ENCODE measurements around the gene VPS4A. TPM values are rescaled to one million over a fixed set of nuclear protein-coding genes. Genes with fewer than 3 reads are reported as not detected.
A peak's percentile ranks its signal among the peaks of the same experiment; 100 is the strongest.
"Not testable (repeated sequence)": the region's sequence is repeated elsewhere in the genome, so short reads cannot be mapped to it uniquely, and the experiment has no call there.

Gene VPS4A
- total RNA-seq, 1 experiment from 2014 or later, result 31.4 TPM

DNA sequence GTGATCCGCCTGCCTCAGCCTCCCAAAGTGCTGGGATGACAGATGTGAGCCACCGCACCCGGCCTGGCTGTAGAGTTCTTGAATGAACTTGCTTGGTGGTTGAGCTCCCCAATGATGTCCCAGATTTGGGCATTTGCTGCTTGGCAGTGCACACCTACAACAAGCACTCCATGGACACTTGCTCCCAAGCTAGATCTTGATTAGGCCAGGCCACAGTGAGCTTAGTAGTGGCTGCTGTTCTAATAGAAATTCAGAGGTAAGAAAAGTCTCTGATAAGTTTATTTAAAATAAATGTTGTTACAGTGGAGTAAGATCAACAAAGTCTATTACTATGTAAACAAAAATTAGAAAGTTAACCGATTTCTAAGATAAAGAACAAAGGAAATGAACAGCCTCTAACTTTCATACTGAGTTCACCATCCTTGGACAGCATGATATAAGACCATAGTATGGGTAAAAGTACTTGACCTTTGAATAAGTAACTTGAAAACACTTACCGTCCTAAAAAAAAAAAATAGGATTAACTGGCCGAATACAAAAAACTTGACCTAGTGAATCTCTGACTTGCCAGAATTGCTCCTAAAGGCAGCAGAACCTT, 39.5 kb downstream of the VPS4A start:
- H3K27ac Mint-ChIP-seq (ENCODE audit: unreplicated experiment), result no peak overlapping the region
- no peaks in the 10 kb centered on the region for H3K9me3 Mint-ChIP-seq (ENCODE audit: low read depth, unreplicated experiment)
- no TSS peak for BruUV-seq (replicated peaks)
- no peak overlapping the region for H3K4me3 Mint-ChIP-seq (ENCODE audit: low read depth, unreplicated experiment)
- peaks cover 19% of the 10 kb centered on the region for H3K4me1 Mint-ChIP-seq (ENCODE audit: low read depth, unreplicated experiment)
- TF ChIP-seq, protein P1, sequence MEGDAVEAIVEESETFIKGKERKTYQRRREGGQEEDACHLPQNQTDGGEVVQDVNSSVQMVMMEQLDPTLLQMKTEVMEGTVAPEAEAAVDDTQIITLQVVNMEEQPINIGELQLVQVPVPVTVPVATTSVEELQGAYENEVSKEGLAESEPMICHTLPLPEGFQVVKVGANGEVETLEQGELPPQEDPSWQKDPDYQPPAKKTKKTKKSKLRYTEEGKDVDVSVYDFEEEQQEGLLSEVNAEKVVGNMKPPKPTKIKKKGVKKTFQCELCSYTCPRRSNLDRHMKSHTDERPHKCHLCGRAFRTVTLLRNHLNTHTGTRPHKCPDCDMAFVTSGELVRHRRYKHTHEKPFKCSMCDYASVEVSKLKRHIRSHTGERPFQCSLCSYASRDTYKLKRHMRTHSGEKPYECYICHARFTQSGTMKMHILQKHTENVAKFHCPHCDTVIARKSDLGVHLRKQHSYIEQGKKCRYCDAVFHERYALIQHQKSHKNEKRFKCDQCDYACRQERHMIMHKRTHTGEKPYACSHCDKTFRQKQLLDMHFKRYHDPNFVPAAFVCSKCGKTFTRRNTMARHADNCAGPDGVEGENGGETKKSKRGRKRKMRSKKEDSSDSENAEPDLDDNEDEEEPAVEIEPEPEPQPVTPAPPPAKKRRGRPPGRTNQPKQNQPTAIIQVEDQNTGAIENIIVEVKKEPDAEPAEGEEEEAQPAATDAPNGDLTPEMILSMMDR (IDR thresholded peaks at IDR 0.05; ENCODE audit: unreplicated experiment), result no peak
- peaks cover 24% of the 10 kb centered on the region for H3K36me3 Mint-ChIP-seq (ENCODE audit: insufficient read depth, unreplicated experiment)
- DNase-seq, result no peak
- intact Hi-C loops (cut with micrococcal nuclease; ENCODE audit: unreplicated experiment), result no loop called here
- CTCF ChIA-PET, result interaction anchor here (0.7 kb wide), 1 partner anchor 149 kb away, joined by 5 read pairs; no protein-coding TSS in a partner anchor
- H3K27me3 Mint-ChIP-seq (ENCODE audit: unreplicated experiment), result no peaks in the 10 kb centered on the region

DNA sequence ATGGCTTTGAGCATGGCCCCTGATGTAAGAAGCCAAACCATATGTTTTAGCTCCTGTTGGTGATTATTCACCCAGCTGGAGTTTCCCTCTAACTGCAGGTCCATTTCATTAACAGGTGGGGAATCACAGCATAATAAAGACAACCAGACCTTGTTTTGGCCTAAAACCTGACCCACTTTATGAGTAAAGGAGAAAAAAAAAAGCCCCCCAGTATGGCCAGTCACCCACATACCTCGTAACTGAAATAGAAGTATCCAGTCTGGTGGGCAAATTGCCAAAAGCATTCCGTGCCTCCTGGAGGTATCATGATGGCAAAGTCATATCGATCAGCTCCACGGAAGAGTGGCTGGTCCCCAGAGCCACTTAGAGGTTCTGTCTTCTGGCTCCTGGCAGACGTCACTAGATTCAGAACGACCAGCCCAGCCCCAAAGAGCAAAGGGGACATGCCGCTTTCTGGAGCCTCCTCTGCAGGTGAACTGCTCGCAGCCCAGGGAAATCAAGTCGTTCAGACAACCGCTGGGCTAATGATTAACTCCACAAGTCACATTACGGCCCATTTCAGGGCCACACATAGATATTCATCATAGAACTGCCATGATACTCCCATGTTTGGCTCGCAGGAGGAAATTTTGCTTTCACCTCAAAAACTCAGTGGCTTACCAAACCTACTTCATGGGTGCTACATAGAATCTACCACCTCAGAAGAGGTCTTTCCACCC, 40.3 kb downstream of the VPS4A start, which contains the start of gene TMED6:
TMED6 (minus strand) TSS at position 478 of the 719 bp plus-strand sequence; CDS start at position 445, 33 bp downstream.
- Mint-ChIP-seq H3K4me3 (ENCODE audit: low read depth, unreplicated experiment) (no peak within 1 kb of the TSS), H3K36me3 (ENCODE audit: insufficient read depth, unreplicated experiment) (peaks cover 28% of the 10 kb centered on the region), H3K9me3 (ENCODE audit: low read depth, unreplicated experiment) (no peaks in the 10 kb centered on the region), H3K27ac (ENCODE audit: unreplicated experiment) (no peak within 1 kb of the TSS), H3K4me1 (ENCODE audit: low read depth, unreplicated experiment) (peaks cover 19% of the 10 kb centered on the region), H3K27me3 (ENCODE audit: unreplicated experiment) (no peaks in the 10 kb centered on the region)
- CTCF ChIA-PET, result no interaction called here
- DNase-seq, result peak; percentile 21
- TF ChIP-seq, protein P1 (IDR thresholded peaks at IDR 0.05; ENCODE audit: unreplicated experiment), result no peak
- intact Hi-C loops (cut with micrococcal nuclease; ENCODE audit: unreplicated experiment), result no loop called here
- BruUV-seq (replicated peaks), result no TSS peak

DNA sequence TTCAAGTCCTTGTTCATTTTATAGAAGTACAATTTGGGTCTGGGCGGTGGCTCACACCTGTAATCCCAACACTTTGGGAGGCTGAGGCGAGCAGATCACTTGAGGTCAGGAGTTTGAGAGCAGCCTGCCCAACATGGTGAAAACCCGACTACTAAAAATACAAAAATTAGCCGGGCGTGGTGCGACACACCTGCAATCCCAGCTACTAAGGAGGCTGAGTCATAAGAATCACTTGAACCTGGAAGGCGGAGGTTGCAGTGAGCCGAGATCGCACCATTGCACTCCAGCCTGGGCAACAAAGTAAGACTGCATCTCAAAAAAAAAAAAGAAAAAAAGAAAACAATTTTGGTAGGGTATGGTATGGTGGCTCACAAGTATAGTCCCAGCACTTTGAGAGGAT, 48.9 kb downstream of the VPS4A start:
- H3K9me3 Mint-ChIP-seq (ENCODE audit: low read depth, unreplicated experiment); H3K27me3 Mint-ChIP-seq (ENCODE audit: unreplicated experiment); DNase-seq; intact Hi-C loops (cut with micrococcal nuclease; ENCODE audit: unreplicated experiment); H3K4me1 Mint-ChIP-seq (ENCODE audit: low read depth, unreplicated experiment); H3K27ac Mint-ChIP-seq (ENCODE audit: unreplicated experiment); BruUV-seq (replicated peaks); H3K4me3 Mint-ChIP-seq (ENCODE audit: low read depth, unreplicated experiment): not testable (repeated sequence)
- CTCF ChIA-PET, result interaction anchor here (0.7 kb wide), 1 partner anchor 105 kb away, joined by 3 read pairs; no protein-coding TSS in a partner anchor
- H3K36me3 Mint-ChIP-seq (ENCODE audit: insufficient read depth, unreplicated experiment), result peaks cover 25% of the 10 kb centered on the region

DNA sequence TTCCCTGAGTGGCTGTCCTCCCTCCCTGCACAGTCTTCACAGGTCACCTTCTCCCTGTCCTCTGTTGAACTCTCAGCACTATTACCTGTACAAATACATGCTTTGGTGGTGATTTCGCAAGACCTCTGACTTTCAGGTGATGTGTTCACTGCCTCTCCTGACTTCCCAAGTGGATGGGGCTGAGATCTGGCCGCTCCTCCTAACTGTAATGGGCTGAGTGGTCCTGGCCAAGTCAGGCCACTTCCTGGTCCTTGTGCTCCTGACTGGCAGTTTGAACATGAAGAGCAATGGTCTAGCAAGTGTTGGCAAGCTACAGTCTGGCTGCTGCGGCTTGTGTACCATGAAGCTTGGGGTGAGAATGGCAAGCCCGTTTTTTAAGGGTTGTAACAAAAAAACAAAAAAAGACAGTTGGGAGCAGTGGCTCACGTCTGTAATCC, 52.1 kb downstream of the VPS4A start:
- TF ChIP-seq, protein P1 (IDR thresholded peaks at IDR 0.05; ENCODE audit: unreplicated experiment), result no peak
- intact Hi-C loops (cut with micrococcal nuclease; ENCODE audit: unreplicated experiment), result no loop called here
- no TSS peak for BruUV-seq (replicated peaks)
- H3K27me3 Mint-ChIP-seq (ENCODE audit: unreplicated experiment), result no peaks in the 10 kb centered on the region
- H3K27ac Mint-ChIP-seq (ENCODE audit: unreplicated experiment), result no peak overlapping the region
- H3K4me1 Mint-ChIP-seq (ENCODE audit: low read depth, unreplicated experiment), result no peaks in the 10 kb centered on the region
- H3K36me3 Mint-ChIP-seq (ENCODE audit: insufficient read depth, unreplicated experiment), result peaks cover 34% of the 10 kb centered on the region
- H3K9me3 Mint-ChIP-seq (ENCODE audit: low read depth, unreplicated experiment), result no peaks in the 10 kb centered on the region
- DNase-seq, result no peak
- CTCF ChIA-PET, result no interaction called here
- no peak overlapping the region for H3K4me3 Mint-ChIP-seq (ENCODE audit: low read depth, unreplicated experiment)

DNA sequence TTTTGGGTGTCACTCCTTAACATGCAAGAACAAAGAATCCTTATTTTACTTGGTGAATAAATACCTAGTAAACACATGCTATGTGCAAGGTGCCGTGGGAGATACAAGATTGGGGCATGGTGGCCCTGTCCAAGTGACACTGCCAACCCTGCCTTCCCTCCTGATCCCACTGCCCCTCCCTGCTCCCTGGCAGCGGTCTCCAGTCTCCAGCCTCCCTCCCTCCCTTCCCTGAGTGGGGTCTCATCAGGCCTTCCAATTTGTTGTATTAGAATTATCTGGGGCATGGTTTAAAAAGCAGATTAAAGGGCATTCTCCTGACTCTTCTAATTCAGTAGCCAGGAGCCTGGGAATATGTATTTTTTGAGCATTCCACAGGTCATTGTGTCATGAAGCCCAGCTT, 52.9 kb downstream of the VPS4A start:
- Mint-ChIP-seq H3K4me3 (ENCODE audit: low read depth, unreplicated experiment) (no peak overlapping the region), H3K9me3 (ENCODE audit: low read depth, unreplicated experiment) (no peaks in the 10 kb centered on the region), H3K4me1 (ENCODE audit: low read depth, unreplicated experiment) (no peaks in the 10 kb centered on the region), H3K27me3 (ENCODE audit: unreplicated experiment) (no peaks in the 10 kb centered on the region), H3K36me3 (ENCODE audit: insufficient read depth, unreplicated experiment) (peaks cover 34% of the 10 kb centered on the region), H3K27ac (ENCODE audit: unreplicated experiment) (no peak overlapping the region)
- TF ChIP-seq, protein P1 (IDR thresholded peaks at IDR 0.05; ENCODE audit: unreplicated experiment), result no peak
- BruUV-seq (replicated peaks), result no TSS peak
- CTCF ChIA-PET, result no interaction called here
- no peak for DNase-seq
- intact Hi-C loops (cut with micrococcal nuclease; ENCODE audit: unreplicated experiment), result no loop called here
